KMS-11 (cell line): ENCODE measurements around the gene UBE2Z.
"Not testable (repeated sequence)": the region's sequence is repeated elsewhere in the genome, so short reads cannot be mapped to it uniquely, and the experiment has no call there.

Source experiments
- H2AFZ ChIP-seq: fragments of 200-600 bp; sonication (generic); 2 replicates; pipeline ENCODE4 v1.6.1; 2016; ENCODE audit warnings: antibody characterized with exemption, mixed run types, low read depth
- H3K27ac ChIP-seq: fragments of 200-600 bp; sonication (generic); 2 replicates; pipeline ENCODE4 v1.6.1; 2016; ENCODE audit warnings: mild to moderate bottlenecking, mixed run types
- H3K27me3 ChIP-seq: fragments of 200-600 bp; sonication (generic); 2 replicates; pipeline ENCODE4 v1.6.1; 2017; ENCODE audit warnings: mild to moderate bottlenecking, low read depth, mixed run types, moderate library complexity; ENCODE audit not compliant: insufficient read depth
- H3K36me3 ChIP-seq: fragments of 200-600 bp; sonication (generic); 2 replicates; pipeline ENCODE4 v1.6.1; 2017; ENCODE audit warnings: mild to moderate bottlenecking, mixed run types; ENCODE audit not compliant: insufficient read depth
- H3K4me1 ChIP-seq: fragments of 200-600 bp; sonication (generic); 2 replicates; pipeline ENCODE4 v1.6.1; 2016; ENCODE audit warnings: mild to moderate bottlenecking, low read depth, mixed run types; ENCODE audit not compliant: poor library complexity, severe bottlenecking
- H3K4me2 ChIP-seq: fragments of 200-600 bp; sonication (generic); 2 replicates; pipeline ENCODE4 v1.7.0; 2016; ENCODE audit warnings: mild to moderate bottlenecking, mixed run types
- H3K4me3 ChIP-seq: fragments of 200-600 bp; sonication (generic); IDR thresholded peaks from 2 replicates; pipeline ENCODE4 v1.6.1; 2017; ENCODE audit warnings: low read depth, low read length, mixed read lengths; ENCODE audit not compliant: insufficient read depth
- H3K79me2 ChIP-seq: fragments of 200-600 bp; sonication (generic); 2 replicates; pipeline ENCODE4 v1.6.1; 2016; ENCODE audit warnings: low read depth, mixed run types; ENCODE audit not compliant: insufficient read depth
- H3K9ac ChIP-seq: fragments of 200-600 bp; sonication (generic); 2 replicates; pipeline ENCODE4 v1.6.1; 2016; ENCODE audit warnings: mild to moderate bottlenecking, mixed run types
- H4K20me1 ChIP-seq: fragments of 200-600 bp; sonication (generic); 2 replicates; pipeline ENCODE4 v1.6.1; 2016; ENCODE audit warnings: mild to moderate bottlenecking, mixed run types; ENCODE audit not compliant: insufficient read depth
- TF ChIP-seq, protein P1 (sequence below): fragments of 200-600 bp; sonication (generic); conservative IDR thresholded peaks from 2 replicates; pipeline ENCODE4 v1.6.1; 2017; ENCODE audit warnings: low read depth, mild to moderate bottlenecking, antibody characterized with exemption, low read length, moderate library complexity, mixed read lengths

UBE2Z gene

DNA sequence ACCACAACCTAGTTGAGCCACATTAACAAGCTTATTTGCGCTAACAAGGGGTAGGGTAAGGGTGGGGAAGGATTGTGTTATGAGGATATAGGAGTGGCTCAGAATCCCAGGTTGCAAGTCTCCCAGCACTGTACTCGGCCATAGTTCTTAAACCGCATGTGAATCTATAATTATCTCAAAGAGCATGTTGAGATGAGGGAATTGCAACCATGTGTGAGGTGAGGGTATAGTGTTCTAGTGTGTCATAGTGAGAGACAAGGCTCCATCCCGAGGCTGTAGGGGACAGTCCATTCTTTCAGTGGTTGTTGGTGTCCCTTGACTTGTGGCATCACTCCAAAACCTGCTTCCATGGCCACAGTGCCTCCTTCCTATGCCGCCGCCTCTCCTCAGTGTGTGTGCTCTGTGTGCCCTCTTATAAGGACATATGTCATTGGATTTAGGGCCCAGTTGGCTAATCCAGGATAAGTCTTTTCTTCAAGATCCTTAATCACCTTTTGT is 38.3 kb upstream of the UBE2Z start:
- H3K4me2 ChIP-seq: no peak overlapping the region
- H3K4me1 ChIP-seq: peaks cover 8% of the 10 kb centered on the region
- TF ChIP-seq, protein P1, sequence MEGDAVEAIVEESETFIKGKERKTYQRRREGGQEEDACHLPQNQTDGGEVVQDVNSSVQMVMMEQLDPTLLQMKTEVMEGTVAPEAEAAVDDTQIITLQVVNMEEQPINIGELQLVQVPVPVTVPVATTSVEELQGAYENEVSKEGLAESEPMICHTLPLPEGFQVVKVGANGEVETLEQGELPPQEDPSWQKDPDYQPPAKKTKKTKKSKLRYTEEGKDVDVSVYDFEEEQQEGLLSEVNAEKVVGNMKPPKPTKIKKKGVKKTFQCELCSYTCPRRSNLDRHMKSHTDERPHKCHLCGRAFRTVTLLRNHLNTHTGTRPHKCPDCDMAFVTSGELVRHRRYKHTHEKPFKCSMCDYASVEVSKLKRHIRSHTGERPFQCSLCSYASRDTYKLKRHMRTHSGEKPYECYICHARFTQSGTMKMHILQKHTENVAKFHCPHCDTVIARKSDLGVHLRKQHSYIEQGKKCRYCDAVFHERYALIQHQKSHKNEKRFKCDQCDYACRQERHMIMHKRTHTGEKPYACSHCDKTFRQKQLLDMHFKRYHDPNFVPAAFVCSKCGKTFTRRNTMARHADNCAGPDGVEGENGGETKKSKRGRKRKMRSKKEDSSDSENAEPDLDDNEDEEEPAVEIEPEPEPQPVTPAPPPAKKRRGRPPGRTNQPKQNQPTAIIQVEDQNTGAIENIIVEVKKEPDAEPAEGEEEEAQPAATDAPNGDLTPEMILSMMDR: no peak
- H2AFZ ChIP-seq: no peak overlapping the region
- no peak overlapping the region for H3K4me3 ChIP-seq
- no peaks in the 10 kb centered on the region for H3K79me2 ChIP-seq
- no peaks in the 10 kb centered on the region for H3K36me3 ChIP-seq
- H3K27ac ChIP-seq: no peak overlapping the region
- H4K20me1 ChIP-seq: no peaks in the 10 kb centered on the region
- no peak overlapping the region for H3K9ac ChIP-seq
- H3K27me3 ChIP-seq: no peaks in the 10 kb centered on the region

GRCh38 chr17:48871035-48871550 is 37.1 kb upstream of the UBE2Z start:
- Histone ChIP-seq H3K27ac (no peak overlapping the region), H3K79me2 (no peaks in the 10 kb centered on the region), H3K36me3 (no peaks in the 10 kb centered on the region), H4K20me1 (no peaks in the 10 kb centered on the region), H3K27me3 (no peaks in the 10 kb centered on the region), H3K4me1 (peaks cover 8% of the 10 kb centered on the region), H3K9ac (no peak overlapping the region), H2AFZ (no peak overlapping the region), H3K4me2 (no peak overlapping the region), H3K4me3 (no peak overlapping the region)
- TF ChIP-seq, protein P1: no peak

GRCh38 chr17:48871551-48872351 is 36.5 kb upstream of the UBE2Z start:
- TF ChIP-seq, protein P1: no peak
- no peak overlapping the region for H3K4me3 ChIP-seq
- no peak overlapping the region for H3K4me2 ChIP-seq
- H3K36me3 ChIP-seq: no peaks in the 10 kb centered on the region
- no peak overlapping the region for H3K9ac ChIP-seq
- no peak overlapping the region for H3K27ac ChIP-seq
- no peaks in the 10 kb centered on the region for H3K79me2 ChIP-seq
- H4K20me1 ChIP-seq: no peaks in the 10 kb centered on the region
- no peak overlapping the region for H2AFZ ChIP-seq
- no peaks in the 10 kb centered on the region for H3K27me3 ChIP-seq
- peaks cover 10% of the 10 kb centered on the region for H3K4me1 ChIP-seq

DNA sequence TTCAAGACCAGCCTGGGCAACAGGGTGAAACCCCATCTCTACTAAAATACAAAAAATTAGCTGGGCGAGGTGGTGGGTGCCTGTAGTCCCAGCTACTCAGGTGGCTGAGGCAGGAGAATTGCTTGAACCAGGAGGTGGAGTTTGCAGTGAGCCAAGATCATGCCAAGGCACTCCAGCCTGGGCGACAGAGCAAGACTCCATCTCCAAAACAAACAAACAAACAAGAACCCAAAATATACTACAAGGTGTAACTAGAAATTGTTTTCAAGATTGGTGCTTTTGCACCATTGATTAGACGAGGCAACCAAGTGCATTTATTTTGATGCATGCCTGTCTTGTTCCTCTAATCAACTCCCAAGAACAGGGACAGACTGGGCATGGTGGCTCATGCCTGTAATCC is 35.8 kb upstream of the UBE2Z start:
- H3K79me2 ChIP-seq, H3K27ac ChIP-seq, H3K9ac ChIP-seq, H3K4me2 ChIP-seq, H3K27me3 ChIP-seq, H4K20me1 ChIP-seq, H2AFZ ChIP-seq, H3K4me3 ChIP-seq, H3K36me3 ChIP-seq: not testable (repeated sequence)
- H3K4me1 ChIP-seq: peaks cover 16% of the 10 kb centered on the region

DNA sequence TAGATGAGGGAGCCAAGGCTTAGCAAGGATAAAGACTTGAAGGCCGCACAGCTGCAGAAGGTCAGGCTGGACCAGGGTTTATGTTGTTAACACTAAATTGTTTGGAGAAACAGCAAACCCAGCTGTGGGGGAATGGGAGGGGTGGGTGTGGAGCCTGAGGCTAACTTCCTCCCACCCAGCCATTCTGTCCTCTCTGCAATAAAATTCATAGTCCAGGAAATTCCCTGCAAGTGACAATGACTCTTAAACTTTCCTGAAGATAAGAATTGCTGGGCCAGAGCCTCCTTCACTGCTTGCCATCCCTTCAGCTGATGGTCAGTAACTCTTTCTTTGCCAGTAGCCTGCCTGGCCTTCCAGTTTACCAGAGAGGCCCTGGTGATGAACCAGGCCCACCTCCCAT is 35.0 kb upstream of the UBE2Z start:
- Histone ChIP-seq H3K9ac (no peak overlapping the region), H3K27ac (no peak overlapping the region), H3K4me2 (no peak overlapping the region), H3K79me2 (no peaks in the 10 kb centered on the region), H3K36me3 (no peaks in the 10 kb centered on the region), H4K20me1 (no peaks in the 10 kb centered on the region), H3K27me3 (no peaks in the 10 kb centered on the region), H3K4me1 (peaks cover 23% of the 10 kb centered on the region), H3K4me3 (no peak overlapping the region), H2AFZ (no peak overlapping the region)
- TF ChIP-seq, protein P1: no peak
